ENCODE data around the gene ZNF467.

DNA sequence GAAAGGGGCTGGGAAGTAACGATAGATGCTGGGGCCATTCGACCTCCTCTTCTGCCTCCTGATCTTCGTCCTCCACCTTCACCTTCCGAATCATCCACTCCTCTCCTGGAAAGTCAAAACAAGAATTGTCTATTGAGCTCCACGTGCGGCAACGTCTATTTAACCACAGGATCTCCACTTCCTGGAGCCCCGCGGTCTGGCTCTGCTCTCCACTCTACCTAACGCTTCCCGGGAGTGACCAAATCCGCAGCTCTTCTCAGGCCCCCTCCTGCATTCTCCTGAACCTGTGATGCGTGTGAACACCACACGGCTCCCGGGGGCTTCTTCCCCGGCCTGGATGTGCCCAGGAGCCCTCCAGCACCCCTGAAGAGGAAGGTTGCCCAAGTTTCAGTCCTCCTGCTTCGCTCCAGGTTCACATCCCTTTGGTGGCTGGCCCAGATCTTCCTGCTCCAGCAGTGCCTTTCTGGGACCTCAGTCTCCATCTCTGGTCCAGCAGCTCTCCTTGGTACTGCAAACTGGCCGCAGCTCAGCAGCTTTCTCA lies 7.2 kb downstream of the ZNF467 start:
- no peak for TF ChIP-seq POLR2A (IDR thresholded peaks at IDR 0.05)
- TF ChIP-seq, protein P1, sequence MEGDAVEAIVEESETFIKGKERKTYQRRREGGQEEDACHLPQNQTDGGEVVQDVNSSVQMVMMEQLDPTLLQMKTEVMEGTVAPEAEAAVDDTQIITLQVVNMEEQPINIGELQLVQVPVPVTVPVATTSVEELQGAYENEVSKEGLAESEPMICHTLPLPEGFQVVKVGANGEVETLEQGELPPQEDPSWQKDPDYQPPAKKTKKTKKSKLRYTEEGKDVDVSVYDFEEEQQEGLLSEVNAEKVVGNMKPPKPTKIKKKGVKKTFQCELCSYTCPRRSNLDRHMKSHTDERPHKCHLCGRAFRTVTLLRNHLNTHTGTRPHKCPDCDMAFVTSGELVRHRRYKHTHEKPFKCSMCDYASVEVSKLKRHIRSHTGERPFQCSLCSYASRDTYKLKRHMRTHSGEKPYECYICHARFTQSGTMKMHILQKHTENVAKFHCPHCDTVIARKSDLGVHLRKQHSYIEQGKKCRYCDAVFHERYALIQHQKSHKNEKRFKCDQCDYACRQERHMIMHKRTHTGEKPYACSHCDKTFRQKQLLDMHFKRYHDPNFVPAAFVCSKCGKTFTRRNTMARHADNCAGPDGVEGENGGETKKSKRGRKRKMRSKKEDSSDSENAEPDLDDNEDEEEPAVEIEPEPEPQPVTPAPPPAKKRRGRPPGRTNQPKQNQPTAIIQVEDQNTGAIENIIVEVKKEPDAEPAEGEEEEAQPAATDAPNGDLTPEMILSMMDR (IDR thresholded peaks at IDR 0.05), result no peak
